ENCODE results near the gene STX8. TPM values are rescaled to one million over a fixed set of nuclear protein-coding genes. Genes with fewer than 3 reads are reported as not detected.
A peak's percentile ranks its signal among the peaks of the same experiment; 100 is the strongest.
"Not testable (repeated sequence)": the region's sequence is repeated elsewhere in the genome, so short reads cannot be mapped to it uniquely, and the experiment has no call there.

The STX8 gene
- total and polyA plus RNA-seq, 9 of the 15 experiments (the other 6 are each of a cell fraction or from before 2014, with no cell fraction given): 14.6 to 42.5 (median 22.1) TPM

DNA sequence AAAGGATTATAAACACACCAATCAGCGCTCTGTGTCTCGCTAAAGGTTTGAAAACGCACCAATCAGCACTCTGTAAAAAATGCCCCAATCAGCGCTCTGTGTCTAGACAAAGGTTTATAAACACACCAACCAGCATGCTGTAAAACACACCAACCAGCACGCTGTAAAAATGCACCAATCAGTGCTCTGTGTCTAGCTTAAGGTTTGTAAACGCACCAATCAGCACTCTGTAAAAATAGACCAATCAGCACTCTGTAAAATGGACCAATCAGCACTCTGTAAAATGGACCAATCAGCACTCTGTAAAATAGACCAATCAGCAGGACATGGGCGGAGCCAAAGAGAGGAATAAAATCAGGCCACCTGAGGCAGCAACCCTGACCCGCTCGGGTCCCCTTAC lies 199.4 kb downstream of the STX8 start:
- H3K9me1 ChIP-seq (ENCODE audit: control insufficient read depth, insufficient read depth, low read length); H3K27ac ChIP-seq (ENCODE audit: extremely low read depth, low read depth, low read length); H2AFZ ChIP-seq (ENCODE audit: low read depth, low read length); H3K9me3 ChIP-seq (replicated peaks; ENCODE audit: control insufficient read depth, insufficient read depth, low read depth, low read length); DNase-seq (ENCODE audit: extremely low read depth in 1 of 4, low spot score in 3 of 4); BruUV-seq (replicated peaks); H3K4me1 ChIP-seq (replicated peaks in 1 of 2; ENCODE audit: control insufficient read depth in 2 of 2, insufficient read depth in 2 of 2, low read length in 2 of 2); H3K27me3 ChIP-seq (ENCODE audit: control insufficient read depth in 2 of 2, insufficient read depth in 2 of 2, low read length in 2 of 2); ATAC-seq; FAIRE-seq; H3K4me2 ChIP-seq (ENCODE audit: insufficient read depth, low read length); H3K9ac ChIP-seq (ENCODE audit: insufficient read depth in 1 of 2, low read depth in 2 of 2, low read length in 2 of 2); H3K4me3 ChIP-seq; H4K20me1 ChIP-seq (replicated peaks; ENCODE audit: control insufficient read depth, insufficient read depth, low read length); CTCF ChIA-PET (ENCODE audit: low intra/inter-chr PET ratio); POLR2A ChIA-PET; in situ Hi-C loops (cut with MboI); H3K79me2 ChIP-seq (ENCODE audit: control insufficient read depth, insufficient read depth, low read length); intact Hi-C loops (cut with micrococcal nuclease); H3K36me3 ChIP-seq (ENCODE audit: control insufficient read depth, insufficient read depth, low read length): not testable (repeated sequence)
- TF ChIP-seq C11orf30 (IDR thresholded peaks at IDR 0.05; ENCODE audit: low read depth) (0 out of 2 replicates have a peak, but pooled peaks have one; percentile 39), ZNF316 (IDR thresholded peaks at IDR 0.05) (peak; percentile 70), NFYB (IDR thresholded peaks at IDR 0.05; ENCODE audit: extremely low read depth, insufficient read length) (peak; percentile 51)
- WGBS (ENCODE audit: insufficient coverage, low coverage, missing lambda C conversion rate): 20% methylated on average over 7 of the region's 9 CpGs

DNA sequence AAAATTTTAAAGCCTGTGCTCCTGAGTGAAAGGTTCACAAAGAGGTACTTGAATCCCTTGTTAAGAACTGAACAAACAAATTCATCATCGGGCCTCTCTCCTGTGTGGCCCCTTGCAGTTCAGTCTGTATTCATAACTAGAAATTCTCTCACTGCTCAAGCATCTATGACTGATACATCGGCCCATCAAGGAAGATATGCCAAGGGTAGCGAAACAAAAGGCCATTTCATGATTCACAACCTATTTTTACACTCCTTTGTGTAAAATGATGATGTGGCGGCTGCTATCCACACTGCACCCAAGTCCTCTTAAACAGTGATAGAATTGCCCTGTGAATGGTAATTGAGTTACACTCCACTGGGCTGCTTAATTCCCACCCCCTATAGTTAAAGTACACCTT lies 204.6 kb downstream of the STX8 start:
- Histone ChIP-seq H3K27ac (ENCODE audit: extremely low read depth, low read depth, low read length) (no peak overlapping the region), H3K4me2 (ENCODE audit: insufficient read depth, low read length) (no peak overlapping the region), H3K36me3 (ENCODE audit: control insufficient read depth, insufficient read depth, low read length) (no peaks in the 10 kb centered on the region), H3K9me3 (replicated peaks; ENCODE audit: control insufficient read depth, insufficient read depth, low read depth, low read length) (no peaks in the 10 kb centered on the region), H2AFZ (ENCODE audit: low read depth, low read length) (no peak overlapping the region), H3K4me1 (replicated peaks in 1 of 2; ENCODE audit: control insufficient read depth in 2 of 2, insufficient read depth in 2 of 2, low read length in 2 of 2) (no peaks in the 10 kb centered on the region), H3K4me3 (no peak overlapping the region), H3K9me1 (ENCODE audit: control insufficient read depth, insufficient read depth, low read length) (no peaks in the 10 kb centered on the region), H3K27me3 (ENCODE audit: control insufficient read depth in 2 of 2, insufficient read depth in 2 of 2, low read length in 2 of 2) (no peaks in the 10 kb centered on the region), H3K9ac (ENCODE audit: insufficient read depth in 1 of 2, low read depth in 2 of 2, low read length in 2 of 2) (no peak overlapping the region), H3K79me2 (ENCODE audit: control insufficient read depth, insufficient read depth, low read length) (no peaks in the 10 kb centered on the region), H4K20me1 (replicated peaks; ENCODE audit: control insufficient read depth, insufficient read depth, low read length) (no peaks in the 10 kb centered on the region)
- WGBS (ENCODE audit: insufficient coverage, low coverage, missing lambda C conversion rate): 10% methylated on average over 3 of the region's 4 CpGs
- DNase-seq (ENCODE audit: extremely low read depth in 1 of 4, low spot score in 3 of 4) (no peak), ATAC-seq (no peak), FAIRE-seq (no peak)
- no peak for TF ChIP-seq IFI16 (CRISPR knock-in tag; IDR thresholded peaks at IDR 0.05)
- TF ChIP-seq ZNF695 (CRISPR knock-in tag; IDR thresholded peaks at IDR 0.05): no peak
- no peak for TF ChIP-seq KLF10 (CRISPR knock-in tag; IDR thresholded peaks at IDR 0.05)
- no peak for TF ChIP-seq BHLHE40 (IDR thresholded peaks at IDR 0.05; ENCODE audit: low read length)
- TF ChIP-seq ELF2 (CRISPR knock-in tag; IDR thresholded peaks at IDR 0.05): no peak
- intact Hi-C loops (cut with micrococcal nuclease) (no loop called here), in situ Hi-C loops (cut with MboI) (no loop called here)
- CTCF ChIA-PET (ENCODE audit: low intra/inter-chr PET ratio): no interaction called here
- POLR2A ChIA-PET: no interaction called here
- no TSS peak for BruUV-seq (replicated peaks)
